GM12864 (cell line): Measurements from ENCODE around the gene MYH10.

Source experiments
- DNase-seq: peaks from one replicate; pipeline ENCODE4 v3.0.0-alpha.2; 2011; ENCODE audit warnings: low read depth
- H3K4me3 ChIP-seq: 2 replicates; pipeline ENCODE4 v1.5.1; 2011; ENCODE audit warnings: mild to moderate bottlenecking, low read depth, low read length, control low read depth
- TF ChIP-seq, protein P1 (sequence below): IDR thresholded peaks from 2 replicates; pipeline ENCODE4 v1.5.1; 2011; ENCODE audit warnings: low read depth, mild to moderate bottlenecking, moderate library complexity, low read length, control low read depth, inconsistent platforms; ENCODE audit errors: missing control alignments

Gene MYH10

DNA sequence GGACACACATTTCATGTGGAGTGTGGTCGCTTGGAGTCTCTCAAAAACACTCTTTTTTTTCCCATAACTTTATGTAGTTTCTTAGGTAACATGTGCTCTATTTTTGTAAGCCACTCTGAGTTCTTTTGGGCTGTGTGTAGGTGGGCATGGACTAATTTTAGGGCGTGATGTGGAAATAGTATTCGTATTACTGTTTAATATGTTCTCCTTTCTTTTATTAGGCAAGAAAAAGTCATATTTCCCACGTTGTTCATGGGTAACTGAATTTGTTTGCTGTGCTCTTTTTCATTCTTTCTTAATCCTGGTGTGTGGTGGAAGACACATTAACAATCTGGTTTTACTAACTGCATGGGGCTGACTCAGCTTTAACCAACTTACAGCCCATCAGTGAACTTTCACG, 167.4 kb downstream of the MYH10 start:
- DNase-seq, result no peak
- TF ChIP-seq, protein P1, sequence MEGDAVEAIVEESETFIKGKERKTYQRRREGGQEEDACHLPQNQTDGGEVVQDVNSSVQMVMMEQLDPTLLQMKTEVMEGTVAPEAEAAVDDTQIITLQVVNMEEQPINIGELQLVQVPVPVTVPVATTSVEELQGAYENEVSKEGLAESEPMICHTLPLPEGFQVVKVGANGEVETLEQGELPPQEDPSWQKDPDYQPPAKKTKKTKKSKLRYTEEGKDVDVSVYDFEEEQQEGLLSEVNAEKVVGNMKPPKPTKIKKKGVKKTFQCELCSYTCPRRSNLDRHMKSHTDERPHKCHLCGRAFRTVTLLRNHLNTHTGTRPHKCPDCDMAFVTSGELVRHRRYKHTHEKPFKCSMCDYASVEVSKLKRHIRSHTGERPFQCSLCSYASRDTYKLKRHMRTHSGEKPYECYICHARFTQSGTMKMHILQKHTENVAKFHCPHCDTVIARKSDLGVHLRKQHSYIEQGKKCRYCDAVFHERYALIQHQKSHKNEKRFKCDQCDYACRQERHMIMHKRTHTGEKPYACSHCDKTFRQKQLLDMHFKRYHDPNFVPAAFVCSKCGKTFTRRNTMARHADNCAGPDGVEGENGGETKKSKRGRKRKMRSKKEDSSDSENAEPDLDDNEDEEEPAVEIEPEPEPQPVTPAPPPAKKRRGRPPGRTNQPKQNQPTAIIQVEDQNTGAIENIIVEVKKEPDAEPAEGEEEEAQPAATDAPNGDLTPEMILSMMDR, result no peak
- no peak overlapping the region for H3K4me3 ChIP-seq

- TF ChIP-seq, protein P1, result no peak
- H3K4me3 ChIP-seq, result no peak overlapping the region
- no peak for DNase-seq
Measured at GRCh38 chr17:8462564-8462963, 168.0 kb downstream of the MYH10 start.

- no peak for DNase-seq
Measured at GRCh38 chr17:8459831-8460230, 170.7 kb downstream of the MYH10 start.

DNA sequence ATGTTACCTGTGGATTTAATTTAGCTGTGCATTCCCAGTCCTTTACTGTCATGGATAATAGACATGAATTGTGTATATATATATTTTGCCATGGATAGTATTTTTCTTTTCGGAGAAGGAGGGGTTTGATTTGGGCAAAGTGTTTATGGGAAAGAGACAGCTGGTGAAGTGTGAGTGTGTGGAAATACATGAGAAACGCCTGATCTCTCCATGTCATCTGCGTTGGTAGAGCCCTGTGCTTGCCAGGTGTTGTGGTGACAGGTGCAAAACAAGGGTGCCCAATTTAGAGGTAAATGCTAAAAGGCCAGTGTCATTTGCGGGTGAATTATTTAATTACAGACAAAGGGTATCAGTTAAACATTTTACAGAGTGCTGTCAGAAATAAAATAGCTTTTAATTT, 171.4 kb downstream of the MYH10 start:
- no peak overlapping the region for H3K4me3 ChIP-seq
- TF ChIP-seq, protein P1, result no peak
- DNase-seq, result no peak

More at GRCh38 chr17:8459831-8460230, 170.7 kb downstream of the MYH10 start:
- TF ChIP-seq, protein P1, result no peak
- H3K4me3 ChIP-seq, result no peak overlapping the region

DNA sequence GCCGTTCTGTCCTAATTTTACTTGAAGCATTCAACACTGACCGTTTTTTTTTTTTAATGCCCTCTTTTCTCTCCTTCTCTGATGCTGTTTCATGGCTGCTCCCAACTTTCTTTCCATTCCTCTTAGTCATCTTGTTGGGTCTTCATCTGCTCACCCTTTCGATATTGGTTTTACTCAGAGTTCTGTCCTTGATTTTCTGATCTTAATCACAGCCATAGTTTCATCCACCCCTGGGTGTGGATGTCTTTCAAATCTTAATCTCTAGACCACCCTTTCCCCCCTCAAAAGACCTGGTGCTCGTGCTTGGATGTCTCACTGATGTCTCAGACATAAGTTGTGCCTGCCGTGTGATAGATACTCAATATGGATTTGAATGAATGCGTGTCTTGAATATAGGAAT, 172.4 kb downstream of the MYH10 start:
- TF ChIP-seq, protein P1, result no peak
- no peak overlapping the region for H3K4me3 ChIP-seq
- DNase-seq, result no peak

GRCh38 chr17:8455665-8456209, 174.8 kb downstream of the MYH10 start:
- no peak overlapping the region for H3K4me3 ChIP-seq
- DNase-seq, result no peak
- TF ChIP-seq, protein P1, result no peak

DNA sequence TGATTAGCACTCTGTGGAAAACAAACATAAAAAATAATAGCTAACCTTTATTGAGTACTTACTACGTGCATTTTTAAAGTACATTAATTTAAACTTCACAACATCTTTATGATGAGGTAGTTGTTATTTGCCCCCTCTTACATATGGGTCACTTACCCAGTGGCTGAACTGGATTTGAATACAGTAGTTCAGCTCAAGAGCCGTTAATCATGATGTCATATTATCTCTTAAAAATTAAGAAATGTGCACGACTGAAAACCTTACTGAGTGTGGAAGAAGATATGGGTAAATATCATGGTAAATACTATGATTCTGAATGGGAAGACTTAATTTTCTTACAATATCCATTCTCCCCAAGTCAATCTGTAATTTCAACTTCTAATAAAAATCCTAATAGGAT, 177.2 kb downstream of the MYH10 start:
- no peak overlapping the region for H3K4me3 ChIP-seq
- DNase-seq, result no peak
- TF ChIP-seq, protein P1, result no peak
